Measurements from ENCODE around the gene FXYD1.

The FXYD1 gene

GRCh38 chr19:35122687-35123551, 15.7 kb upstream of the FXYD1 start:
- Histone ChIP-seq H2BK15ac (ENCODE audit: low read length) (peak overlapping the region; percentile 87), H3K23ac (ENCODE audit: low read depth, low read length, poor library complexity) (no peak overlapping the region), H3K9ac (ENCODE audit: low read depth, low read length, poor library complexity) (no peak overlapping the region), H3K14ac (ENCODE audit: low read length) (peak overlapping the region; percentile 31), H4K8ac (ENCODE audit: low read depth, low read length) (no peak overlapping the region), H2BK12ac (ENCODE audit: low read length) (peak overlapping the region; percentile 81), H3K27me3 (ENCODE audit: control insufficient read depth in 3 of 3, insufficient read depth in 3 of 3, low read depth in 1 of 3, low read length in 3 of 3) (peaks cover 0 to 39% (median 0%) of the 10 kb centered on the region in 3 experiments), H3K79me1 (ENCODE audit: low read depth, low read length) (no peaks in the 10 kb centered on the region), H4K91ac (ENCODE audit: low read depth, low read length, poor library complexity) (no peak overlapping the region), H2AFZ (ENCODE audit: low read length) (peak overlapping the region; percentile 6), H3K4ac (ENCODE audit: low read length) (peak overlapping the region; percentile 5), H2BK5ac (ENCODE audit: low read length) (peak overlapping the region; percentile 93), H3K18ac (ENCODE audit: low read length) (peak overlapping the region; percentile 88), H2BK120ac (ENCODE audit: low read depth, low read length) (no peak overlapping the region), H2AK5ac (ENCODE audit: low read depth, low read length) (peak overlapping the region; percentile 91), H3K4me2 (ENCODE audit: insufficient read depth, low read length, poor library complexity, severe bottlenecking) (no peak overlapping the region), H3K9me3 (replicated peaks in 1 of 2; ENCODE audit: control insufficient read depth in 2 of 2, insufficient read depth in 1 of 2, low read depth in 1 of 2, low read length in 2 of 2) (no peaks in the 10 kb centered on the region), H3K4me3 (ENCODE audit: low read length in 2 of 2) (no peak overlapping the region), H3K4me1 (ENCODE audit: control insufficient read depth in 2 of 2, insufficient read depth in 1 of 2, low read depth in 1 of 2, low read length in 2 of 2) (peaks cover 5 to 15% of the 10 kb centered on the region in 2 donors), H3K36me3 (replicated peaks in 1 of 2; ENCODE audit: control insufficient read depth in 2 of 2, insufficient read depth in 2 of 2, low read length in 2 of 2) (no peaks in the 10 kb centered on the region), H3K27ac (replicated peaks; ENCODE audit: low read length) (no peak overlapping the region)
- DNase-seq (ENCODE audit: low spot score), result no peak
- WGBS, 2 donors (ENCODE audit: extremely low coverage in 2 of 2, insufficient read length in 2 of 2, insufficient replicate concordance in 1 of 2), result no CpG with 5 or more reads among the region's 19 CpGs

- H3K27me3 ChIP-seq (ENCODE audit: control insufficient read depth in 3 of 3, insufficient read depth in 3 of 3, low read depth in 1 of 3, low read length in 3 of 3), result peaks cover 0 to 44% (median 0%) of the 10 kb centered on the region in 3 experiments
- DNase-seq (ENCODE audit: low spot score), result no peak
- peak overlapping the region; percentile 81 for H2BK12ac ChIP-seq (ENCODE audit: low read length)
- H2BK5ac ChIP-seq (ENCODE audit: low read length), result peak overlapping the region; percentile 93
- H3K4ac ChIP-seq (ENCODE audit: low read length), result peak overlapping the region; percentile 5
- no peak overlapping the region for H3K27ac ChIP-seq (replicated peaks; ENCODE audit: low read length)
- H3K4me3 ChIP-seq (ENCODE audit: low read length in 2 of 2), result no peak overlapping the region
- H2AFZ ChIP-seq (ENCODE audit: low read length), result no peak overlapping the region
- no peak overlapping the region for H3K4me2 ChIP-seq (ENCODE audit: insufficient read depth, low read length, poor library complexity, severe bottlenecking)
- WGBS, 2 donors (ENCODE audit: extremely low coverage in 2 of 2, insufficient read length in 2 of 2, insufficient replicate concordance in 1 of 2), result no CpG with 5 or more reads among the region's 5 CpGs
- no peaks in the 10 kb centered on the region for H3K36me3 ChIP-seq (replicated peaks in 1 of 2; ENCODE audit: control insufficient read depth in 2 of 2, insufficient read depth in 2 of 2, low read length in 2 of 2)
- H2BK120ac ChIP-seq (ENCODE audit: low read depth, low read length), result no peak overlapping the region
- H3K23ac ChIP-seq (ENCODE audit: low read depth, low read length, poor library complexity), result no peak overlapping the region
- H2AK5ac ChIP-seq (ENCODE audit: low read depth, low read length), result peak overlapping the region; percentile 91
- no peak overlapping the region for H4K8ac ChIP-seq (ENCODE audit: low read depth, low read length)
- no peaks in the 10 kb centered on the region for H3K79me1 ChIP-seq (ENCODE audit: low read depth, low read length)
- peak overlapping the region; percentile 87 for H2BK15ac ChIP-seq (ENCODE audit: low read length)
- no peaks in the 10 kb centered on the region for H3K9me3 ChIP-seq (replicated peaks in 1 of 2; ENCODE audit: control insufficient read depth in 2 of 2, insufficient read depth in 1 of 2, low read depth in 1 of 2, low read length in 2 of 2)
- H4K91ac ChIP-seq (ENCODE audit: low read depth, low read length, poor library complexity), result no peak overlapping the region
- H3K18ac ChIP-seq (ENCODE audit: low read length), result peak overlapping the region; percentile 88
- no peak overlapping the region for H3K9ac ChIP-seq (ENCODE audit: low read depth, low read length, poor library complexity)
- H3K14ac ChIP-seq (ENCODE audit: low read length), result no peak overlapping the region
- peaks cover 5 to 15% of the 10 kb centered on the region in 2 donors for H3K4me1 ChIP-seq (ENCODE audit: control insufficient read depth in 2 of 2, insufficient read depth in 1 of 2, low read depth in 1 of 2, low read length in 2 of 2)
These were observed 15.1 kb upstream of the FXYD1 start for GRCh38 chr19:35123573-35123972.

- peaks cover 5 to 15% of the 10 kb centered on the region in 2 donors for H3K4me1 ChIP-seq (ENCODE audit: control insufficient read depth in 2 of 2, insufficient read depth in 1 of 2, low read depth in 1 of 2, low read length in 2 of 2)
These were observed 14.2 kb upstream of the FXYD1 start for GRCh38 chr19:35124098-35125060.

More at GRCh38 chr19:35124098-35125060, 14.2 kb upstream of the FXYD1 start:
- H3K14ac ChIP-seq (ENCODE audit: low read length), result no peak overlapping the region
- WGBS, 2 donors (ENCODE audit: extremely low coverage in 2 of 2, insufficient read length in 2 of 2, insufficient replicate concordance in 1 of 2), result 100% methylated on average over 2 of the region's 42 CpGs; no CpG with 5 or more reads in 1 of the 2 donors
- H3K9ac ChIP-seq (ENCODE audit: low read depth, low read length, poor library complexity), result no peak overlapping the region
- peak overlapping the region; percentile 78 for H3K23ac ChIP-seq (ENCODE audit: low read depth, low read length, poor library complexity)
- peak overlapping the region; percentile 91 for H3K18ac ChIP-seq (ENCODE audit: low read length)
- no peaks in the 10 kb centered on the region for H3K79me1 ChIP-seq (ENCODE audit: low read depth, low read length)
- H2AK5ac ChIP-seq (ENCODE audit: low read depth, low read length), result peak overlapping the region; percentile 83
- peak overlapping the region; percentile 98 for H2BK15ac ChIP-seq (ENCODE audit: low read length)
- H3K4me2 ChIP-seq (ENCODE audit: insufficient read depth, low read length, poor library complexity, severe bottlenecking), result no peak overlapping the region
- H2AFZ ChIP-seq (ENCODE audit: low read length), result no peak overlapping the region
- H2BK120ac ChIP-seq (ENCODE audit: low read depth, low read length), result no peak overlapping the region
- no peak overlapping the region for H4K91ac ChIP-seq (ENCODE audit: low read depth, low read length, poor library complexity)
- no peak overlapping the region for H4K8ac ChIP-seq (ENCODE audit: low read depth, low read length)
- peak overlapping the region; percentile 70 for H2BK12ac ChIP-seq (ENCODE audit: low read length)
- peak overlapping the region; percentile 30 for H3K4ac ChIP-seq (ENCODE audit: low read length)
- H3K4me3 ChIP-seq (ENCODE audit: low read length in 2 of 2), result no peak overlapping the region
- H3K27me3 ChIP-seq (ENCODE audit: control insufficient read depth in 3 of 3, insufficient read depth in 3 of 3, low read depth in 1 of 3, low read length in 3 of 3), result peaks cover 0 to 40% (median 0%) of the 10 kb centered on the region in 3 experiments
- peak overlapping the region; percentile 78 for H2BK5ac ChIP-seq (ENCODE audit: low read length)
- H3K27ac ChIP-seq (replicated peaks; ENCODE audit: low read length), result no peak overlapping the region
- H3K36me3 ChIP-seq (replicated peaks in 1 of 2; ENCODE audit: control insufficient read depth in 2 of 2, insufficient read depth in 2 of 2, low read length in 2 of 2), result peaks cover 0 to 2% of the 10 kb centered on the region in 2 donors
- DNase-seq (ENCODE audit: low spot score), result no peak
- no peaks in the 10 kb centered on the region for H3K9me3 ChIP-seq (replicated peaks in 1 of 2; ENCODE audit: control insufficient read depth in 2 of 2, insufficient read depth in 1 of 2, low read depth in 1 of 2, low read length in 2 of 2)

All from neuronal stem cell (in vitro differentiated cells).